ENCODE results near the gene NUP43.
A peak's percentile ranks its signal among the peaks of the same experiment; 100 is the strongest.

DNA sequence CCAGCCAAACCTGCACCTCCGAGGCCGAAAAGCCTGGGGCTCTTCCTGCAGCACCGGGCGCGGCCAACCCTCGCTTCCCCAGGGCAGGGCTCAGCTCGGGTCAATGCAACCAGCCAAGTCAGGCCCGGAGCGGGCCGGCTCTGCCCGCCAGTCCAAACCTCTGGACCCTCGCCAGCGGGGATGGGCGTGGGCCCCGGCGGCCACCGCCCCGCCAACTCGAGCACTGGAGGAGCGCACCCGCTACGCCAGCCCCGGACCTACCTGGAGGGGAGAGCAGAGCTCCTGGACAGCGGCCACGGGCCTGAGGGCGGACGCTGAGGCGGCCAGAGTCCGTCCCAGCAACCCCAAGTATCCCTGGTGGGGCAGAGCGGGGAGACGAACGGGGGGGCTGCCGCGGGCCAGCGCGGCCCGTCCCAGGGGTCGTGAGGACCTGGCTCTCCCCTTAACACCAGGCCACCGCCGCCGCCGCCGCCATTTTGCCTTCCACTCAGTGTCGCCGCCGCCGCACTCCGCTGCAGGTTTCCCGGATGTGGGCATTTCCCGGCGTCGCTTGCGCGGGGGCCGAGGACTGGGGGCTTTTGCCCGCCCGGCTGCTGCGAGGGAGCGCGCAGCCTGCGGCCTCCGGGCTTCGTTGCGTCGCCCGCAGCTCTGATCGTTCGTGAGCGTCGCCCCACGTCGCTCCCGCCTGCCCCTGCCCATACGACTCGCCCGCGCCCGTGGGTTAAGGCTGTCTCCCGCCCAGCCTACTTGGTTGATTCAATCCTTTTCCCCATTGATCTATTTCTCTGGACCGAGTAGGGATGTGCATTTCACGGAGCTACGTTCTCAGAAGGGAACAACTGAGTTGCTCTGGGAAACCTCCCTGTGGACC is 28.5 kb downstream of the NUP43 start, which contains the start of gene LATS1:
- no peak for TF ChIP-seq EZH2 (IDR thresholded peaks at IDR 0.05)
- TF ChIP-seq POLR2AphosphoS5 (IDR thresholded peaks at IDR 0.05; ENCODE audit: borderline replicate concordance, low read depth, low read length): peak; percentile 97
- no peak for TF ChIP-seq FOXP2 (optimal IDR thresholded peaks at IDR 0.05; ENCODE audit: control extremely low read depth, extremely low read length, insufficient read depth)

Measured in SK-N-MC (cell line).